ENCODE results near the gene FRMD4B.

- TF ChIP-seq CTCF (IDR thresholded peaks at IDR 0.05) (no peak), POLR2A (IDR thresholded peaks at IDR 0.05) (no peak), EP300 (IDR thresholded peaks at IDR 0.05; ENCODE audit: low read depth) (no peak)
These were observed 48.1 kb upstream of the FRMD4B start for GRCh38 chr3:69433969-69434325.

All from transverse colon (tissue), 3 donors.